ENCODE data around the gene TTC27. TPM values are rescaled to one million over a fixed set of nuclear protein-coding genes. Genes with fewer than 3 reads are reported as not detected.
"Not testable (repeated sequence)": the region's sequence is repeated elsewhere in the genome, so short reads cannot be mapped to it uniquely, and the experiment has no call there.

Gene TTC27
- total RNA-seq, 4 donors from 2014 or later: 10.4 to 13.9 (median 11.6) TPM

DNA sequence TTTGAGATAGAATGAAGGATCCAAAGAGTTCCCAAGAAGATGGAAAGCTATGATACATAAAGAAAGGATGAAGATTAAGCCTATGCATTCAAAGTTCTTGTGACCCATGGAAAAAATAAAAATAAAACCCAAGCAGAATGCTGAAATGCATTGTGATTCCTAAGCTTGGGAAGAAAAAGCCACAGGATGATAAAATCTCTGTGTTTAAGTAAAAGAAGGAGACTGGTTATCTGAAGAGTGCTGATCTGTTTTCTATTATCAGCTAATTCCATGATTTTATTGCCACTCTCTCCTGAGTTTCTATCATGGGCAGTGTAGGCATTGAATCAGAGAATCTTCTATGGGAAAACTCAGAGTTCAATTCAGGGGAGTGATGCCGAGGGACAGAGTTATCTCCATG, 215.8 kb downstream of the TTC27 start:
- WGBS, 2 donors (ENCODE audit: low coverage in 1 of 2): 100% methylated on average over 1 of the region's 1 CpG
- TF ChIP-seq EP300 (IDR thresholded peaks at IDR 0.05): no peak
- TF ChIP-seq POLR2A (IDR thresholded peaks at IDR 0.05): no peak
- TF ChIP-seq, protein P1, sequence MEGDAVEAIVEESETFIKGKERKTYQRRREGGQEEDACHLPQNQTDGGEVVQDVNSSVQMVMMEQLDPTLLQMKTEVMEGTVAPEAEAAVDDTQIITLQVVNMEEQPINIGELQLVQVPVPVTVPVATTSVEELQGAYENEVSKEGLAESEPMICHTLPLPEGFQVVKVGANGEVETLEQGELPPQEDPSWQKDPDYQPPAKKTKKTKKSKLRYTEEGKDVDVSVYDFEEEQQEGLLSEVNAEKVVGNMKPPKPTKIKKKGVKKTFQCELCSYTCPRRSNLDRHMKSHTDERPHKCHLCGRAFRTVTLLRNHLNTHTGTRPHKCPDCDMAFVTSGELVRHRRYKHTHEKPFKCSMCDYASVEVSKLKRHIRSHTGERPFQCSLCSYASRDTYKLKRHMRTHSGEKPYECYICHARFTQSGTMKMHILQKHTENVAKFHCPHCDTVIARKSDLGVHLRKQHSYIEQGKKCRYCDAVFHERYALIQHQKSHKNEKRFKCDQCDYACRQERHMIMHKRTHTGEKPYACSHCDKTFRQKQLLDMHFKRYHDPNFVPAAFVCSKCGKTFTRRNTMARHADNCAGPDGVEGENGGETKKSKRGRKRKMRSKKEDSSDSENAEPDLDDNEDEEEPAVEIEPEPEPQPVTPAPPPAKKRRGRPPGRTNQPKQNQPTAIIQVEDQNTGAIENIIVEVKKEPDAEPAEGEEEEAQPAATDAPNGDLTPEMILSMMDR (IDR thresholded peaks at IDR 0.05): no peak
- TF ChIP-seq POLR2AphosphoS5 (IDR thresholded peaks at IDR 0.05): no peak

DNA sequence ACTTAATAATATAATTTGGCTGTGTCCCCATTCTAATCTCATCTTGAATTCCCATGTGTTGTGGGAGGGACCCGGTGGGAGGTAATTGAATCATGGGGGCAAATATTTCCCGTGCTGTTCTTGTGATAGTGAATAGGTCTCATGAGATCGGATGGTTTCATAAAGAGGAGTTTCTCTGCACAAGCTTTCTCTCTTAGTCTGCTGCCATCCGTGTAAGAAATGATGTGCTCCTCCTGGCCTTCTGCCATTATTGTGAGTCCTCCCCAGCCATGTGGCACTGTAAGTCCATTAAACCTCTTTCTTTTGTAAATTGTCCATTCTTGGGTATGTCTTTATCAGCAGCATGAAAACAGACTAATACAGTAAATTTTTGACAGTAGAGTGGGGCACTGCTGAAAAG, 216.4 kb downstream of the TTC27 start:
- H3K36me3 ChIP-seq: no peaks in the 10 kb centered on the region
- no peak overlapping the region for H3K27ac ChIP-seq
- H3K27me3 ChIP-seq: no peaks in the 10 kb centered on the region
- TF ChIP-seq, protein P1 (IDR thresholded peaks at IDR 0.05): no peak
- no peak for TF ChIP-seq POLR2AphosphoS5 (IDR thresholded peaks at IDR 0.05)
- no peak for TF ChIP-seq EP300 (IDR thresholded peaks at IDR 0.05)
- no peak for TF ChIP-seq POLR2A (IDR thresholded peaks at IDR 0.05)
- peaks cover 0 to 9% (median 0%) of the 10 kb centered on the region in 3 donors for H3K4me1 ChIP-seq
- ATAC-seq: no peak
- no peak overlapping the region for H3K4me3 ChIP-seq
- WGBS, 2 donors (ENCODE audit: low coverage in 1 of 2): 63 to 82% methylated on average over 4 of the region's 4 CpGs
- no peaks in the 10 kb centered on the region for H3K9me3 ChIP-seq

More for the DNA sequence above, 215.8 kb downstream of the TTC27 start:
- Histone ChIP-seq H3K27me3 (no peaks in the 10 kb centered on the region), H3K4me3 (no peak overlapping the region), H3K36me3 (no peaks in the 10 kb centered on the region), H3K4me1 (peaks cover 0 to 9% (median 0%) of the 10 kb centered on the region in 3 donors), H3K9me3 (no peaks in the 10 kb centered on the region), H3K27ac (no peak overlapping the region)
- ATAC-seq: no peak

DNA sequence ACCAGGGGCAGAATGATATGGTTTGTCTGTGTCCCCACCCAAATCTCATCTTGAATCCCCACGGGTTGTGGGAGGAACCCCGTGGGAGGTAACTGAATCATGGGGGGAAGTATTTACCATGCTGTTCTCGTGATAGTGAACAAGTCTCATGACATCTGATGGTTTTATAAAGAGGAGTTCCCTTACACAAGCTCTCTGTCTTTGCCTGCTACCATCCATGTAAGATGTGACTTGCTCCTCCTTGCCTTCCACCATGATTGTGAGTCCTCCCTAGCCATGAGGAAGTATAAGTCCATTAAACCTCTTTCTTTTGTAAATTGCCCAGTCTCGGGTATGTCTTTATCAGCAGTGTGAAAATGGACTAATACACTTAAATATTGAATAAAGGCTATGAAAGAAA, 218.4 kb downstream of the TTC27 start:
- not testable (repeated sequence) for H3K27me3 ChIP-seq, H3K27ac ChIP-seq, H3K4me3 ChIP-seq, H3K9me3 ChIP-seq, H3K36me3 ChIP-seq, ATAC-seq, H3K4me1 ChIP-seq
- WGBS, 2 donors (ENCODE audit: low coverage in 1 of 2): 94 to 100% methylated on average over 3 to 4 of the region's 4 CpGs

DNA sequence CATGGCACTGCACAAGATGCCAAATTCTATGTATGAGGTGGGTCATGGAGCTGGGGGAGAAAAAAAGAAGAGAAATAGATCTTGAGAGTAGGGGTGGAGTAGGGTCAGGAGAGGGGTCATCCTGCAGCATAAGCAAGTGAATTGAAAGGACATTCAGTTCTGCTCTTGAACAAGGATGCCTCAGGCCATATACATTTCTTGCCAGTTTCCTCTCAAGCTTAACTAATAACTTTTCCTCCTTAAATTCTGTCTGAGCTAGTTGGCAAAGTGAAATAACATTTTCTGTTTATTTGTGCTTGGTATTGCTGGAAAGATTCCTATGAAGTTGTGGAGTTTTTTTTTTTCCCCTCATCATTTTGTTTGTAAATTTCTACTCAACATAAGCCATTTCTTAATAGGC, 219.9 kb downstream of the TTC27 start:
- no peak overlapping the region for H3K27ac ChIP-seq
- H3K4me1 ChIP-seq: no peaks in the 10 kb centered on the region
- no peaks in the 10 kb centered on the region for H3K36me3 ChIP-seq
- no peak overlapping the region for H3K4me3 ChIP-seq
- ATAC-seq: no peak
- no peaks in the 10 kb centered on the region for H3K9me3 ChIP-seq
- H3K27me3 ChIP-seq: no peaks in the 10 kb centered on the region
- TF ChIP-seq, protein P1 (IDR thresholded peaks at IDR 0.05): no peak
- no peak for TF ChIP-seq POLR2A (IDR thresholded peaks at IDR 0.05)

DNA sequence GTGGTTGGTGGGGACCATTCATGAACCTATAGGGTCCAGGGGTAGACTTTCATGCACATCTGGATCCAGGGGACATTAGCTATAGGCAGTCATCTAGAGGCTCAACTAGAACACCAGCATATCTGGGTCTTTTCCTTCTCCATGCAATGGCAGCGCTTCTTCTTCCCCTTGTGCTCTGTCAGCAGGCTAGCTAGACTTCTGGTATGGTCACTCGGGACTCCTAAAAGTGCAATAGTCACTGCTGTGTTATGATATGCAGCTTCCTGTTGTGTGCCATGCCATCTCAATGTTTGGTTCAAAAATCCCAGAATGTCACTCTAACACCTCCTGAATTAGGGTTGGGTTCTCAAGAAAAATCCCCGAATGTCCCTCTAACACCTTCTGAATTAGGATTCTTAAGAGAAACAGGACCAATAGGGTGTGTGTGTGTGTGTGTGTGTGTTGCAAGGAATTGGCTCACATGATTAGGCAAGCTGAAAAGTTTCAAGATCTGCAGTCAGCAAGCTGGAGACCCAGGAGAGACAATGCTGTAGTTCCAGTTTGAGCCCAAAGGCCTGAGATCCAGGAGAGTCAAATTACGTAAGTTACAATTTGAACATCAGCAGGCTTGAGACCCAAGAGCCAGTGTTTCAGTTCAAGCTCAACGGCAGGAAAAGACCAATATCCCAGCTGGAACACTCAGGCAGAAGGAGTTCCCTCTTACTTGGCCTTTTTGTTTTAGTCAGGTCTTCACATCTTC, 221.8 kb downstream of the TTC27 start:
- no peaks in the 10 kb centered on the region for H3K36me3 ChIP-seq
- ATAC-seq: peak; percentile 65

DNA sequence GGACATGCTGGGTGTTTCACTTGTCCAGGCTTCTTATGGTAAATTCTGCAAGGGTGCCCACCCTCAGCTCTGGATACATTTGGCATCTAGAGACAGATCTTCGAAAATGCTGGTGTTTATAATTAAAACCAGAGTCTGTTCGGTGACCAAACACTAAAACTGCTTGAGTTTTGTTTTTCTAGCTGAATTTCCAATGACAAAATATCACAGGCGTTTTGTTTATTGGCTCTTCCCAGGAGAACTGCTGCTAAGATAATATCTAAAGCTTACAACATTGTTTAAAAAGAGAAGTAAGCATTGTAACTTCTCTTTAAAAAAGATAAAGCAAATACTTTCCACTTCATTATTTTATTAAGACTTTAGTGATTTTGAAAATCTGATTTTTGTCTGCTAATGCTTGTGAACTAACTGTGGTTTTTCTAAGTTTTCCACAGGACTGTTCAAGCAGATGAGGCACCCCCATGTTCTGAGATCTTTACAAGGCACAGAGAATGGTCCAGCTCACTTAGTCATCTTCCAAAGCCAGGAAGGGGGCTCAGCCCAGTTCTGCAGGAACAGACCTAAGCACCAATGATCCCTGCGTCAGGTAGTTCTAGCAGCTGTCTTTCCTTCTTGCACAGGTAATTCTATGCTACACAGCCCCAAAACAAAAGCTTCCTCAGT, 224.1 kb downstream of the TTC27 start:
- WGBS, 2 donors (ENCODE audit: low coverage in 1 of 2): 46 to 51% methylated on average over 4 of the region's 4 CpGs
- H3K27ac ChIP-seq: no peak overlapping the region

More for the DNA sequence above, 221.8 kb downstream of the TTC27 start:
- H3K4me3 ChIP-seq: no peak overlapping the region
- whole genome bisulfite sequencing, 2 donors (ENCODE audit: low coverage in 1 of 2): 47 to 78% methylated on average over 2 to 5 of the region's 5 CpGs
- H3K9me3 ChIP-seq: no peaks in the 10 kb centered on the region
- no peaks in the 10 kb centered on the region for H3K27me3 ChIP-seq
- H3K4me1 ChIP-seq: no peaks in the 10 kb centered on the region
- TF ChIP-seq EP300 (IDR thresholded peaks at IDR 0.05): no peak
- no peak overlapping the region for H3K27ac ChIP-seq

More for the DNA sequence above, 224.1 kb downstream of the TTC27 start:
- no peak for TF ChIP-seq POLR2A (IDR thresholded peaks at IDR 0.05)
- TF ChIP-seq EP300 (IDR thresholded peaks at IDR 0.05): no peak
- no peak for TF ChIP-seq POLR2AphosphoS5 (IDR thresholded peaks at IDR 0.05)
- TF ChIP-seq, protein P1 (IDR thresholded peaks at IDR 0.05): no peak
- Histone ChIP-seq H3K9me3 (no peaks in the 10 kb centered on the region), H3K4me3 (no peak overlapping the region), H3K36me3 (no peaks in the 10 kb centered on the region), H3K27me3 (no peaks in the 10 kb centered on the region), H3K4me1 (no peaks in the 10 kb centered on the region)
- ATAC-seq: no peak
